ENCODE results near the gene NOP58.
"Not testable (repeated sequence)": the region's sequence is repeated elsewhere in the genome, so short reads cannot be mapped to it uniquely, and the experiment has no call there.

Gene NOP58

GRCh38 chr2:202290316-202290715, 24.8 kb downstream of the NOP58 start:
- in situ Hi-C loops (cut with HindIII; ENCODE audit: low pct_ligation_motif_present, low pct_unique_long_range_greater_than_20kb, low sequenced_read_pairs) = no loop called here
- no peak for DNase-seq

DNA sequence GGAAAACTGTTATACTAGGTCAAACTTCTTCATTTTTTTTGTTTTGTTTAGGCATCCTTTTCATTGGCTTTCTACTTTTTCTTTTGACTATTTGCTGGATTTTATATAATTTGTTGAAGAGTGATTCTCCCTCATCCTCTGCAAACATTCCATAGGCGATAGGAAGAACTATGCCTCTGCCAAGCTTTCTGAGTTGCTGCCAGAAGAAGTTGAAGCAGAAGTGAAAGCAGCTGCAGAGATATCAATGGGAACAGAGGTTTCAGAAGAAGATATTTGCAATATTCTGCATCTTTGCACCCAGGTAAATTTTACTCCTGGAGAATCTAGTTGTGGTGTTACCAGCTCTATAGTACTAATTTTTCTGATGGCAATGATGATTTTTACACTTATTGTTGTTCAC, 25.4 kb downstream of the NOP58 start:
- no peak for DNase-seq
- in situ Hi-C loops (cut with HindIII; ENCODE audit: low pct_ligation_motif_present, low pct_unique_long_range_greater_than_20kb, low sequenced_read_pairs) = no loop called here

DNA sequence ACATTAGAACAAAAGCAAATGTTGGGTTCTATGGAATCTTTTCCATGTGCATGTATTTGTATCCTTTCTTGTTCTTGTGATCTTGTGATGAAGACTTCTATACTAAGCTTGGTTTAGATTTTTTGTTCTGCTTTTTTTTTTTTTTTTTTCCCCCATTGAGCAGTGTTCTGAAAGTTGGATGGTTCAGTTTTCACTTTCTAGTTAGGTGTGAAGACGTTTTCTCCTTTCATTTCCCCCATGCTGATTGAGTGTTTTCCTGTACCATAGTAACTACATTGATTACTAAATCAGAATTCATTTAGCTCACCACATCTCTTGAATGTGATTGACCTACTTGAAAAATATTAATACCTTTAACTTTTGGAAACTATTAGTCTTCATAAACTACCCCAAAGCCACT, 34.1 kb downstream of the NOP58 start:
- DNase-seq = no peak
- in situ Hi-C loops (cut with HindIII; ENCODE audit: low pct_ligation_motif_present, low pct_unique_long_range_greater_than_20kb, low sequenced_read_pairs) = no loop called here

GRCh38 chr2:202306034-202306433, 40.5 kb downstream of the NOP58 start:
- no peak for DNase-seq
- in situ Hi-C loops (cut with HindIII; ENCODE audit: low pct_ligation_motif_present, low pct_unique_long_range_greater_than_20kb, low sequenced_read_pairs) = no loop called here

- in situ Hi-C loops (cut with HindIII; ENCODE audit: low pct_ligation_motif_present, low pct_unique_long_range_greater_than_20kb, low sequenced_read_pairs) = no loop called here
Observed at GRCh38 chr2:202307690-202308089, 42.1 kb downstream of the NOP58 start.

DNA sequence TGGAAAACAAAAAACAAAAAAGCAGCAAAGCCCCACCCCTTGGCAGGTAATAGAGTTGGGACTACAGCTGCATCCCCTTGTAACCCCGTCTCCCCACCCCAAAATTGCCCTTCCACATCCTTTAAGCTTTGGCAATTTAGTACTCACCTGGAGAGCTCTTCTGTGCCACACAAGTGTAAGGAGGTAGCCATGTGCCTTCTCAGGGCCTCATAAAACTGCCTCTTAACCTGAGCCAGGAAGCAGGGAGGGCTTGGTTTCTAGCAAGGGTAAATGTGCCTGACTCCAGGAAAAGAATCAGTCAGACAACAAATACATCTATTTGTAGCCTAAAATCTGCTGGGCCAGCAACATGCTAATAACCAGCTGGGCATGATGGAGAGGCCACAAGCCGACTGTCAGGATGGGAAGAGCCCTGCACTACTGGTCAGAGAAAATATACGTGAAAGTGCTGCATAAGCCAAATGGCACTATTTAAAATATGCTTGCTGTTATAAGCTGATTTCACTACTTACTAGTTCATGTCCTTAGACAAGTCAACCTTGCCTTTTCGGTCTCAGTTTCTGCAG, 46.3 kb downstream of the NOP58 start:
- DNase-seq = no peak
- in situ Hi-C loops (cut with HindIII; ENCODE audit: low pct_ligation_motif_present, low pct_unique_long_range_greater_than_20kb, low sequenced_read_pairs) = no loop called here

More at GRCh38 chr2:202307690-202308089, 42.1 kb downstream of the NOP58 start:
- no peak for DNase-seq

- DNase-seq = no peak
- in situ Hi-C loops (cut with HindIII; ENCODE audit: low pct_ligation_motif_present, low pct_unique_long_range_greater_than_20kb, low sequenced_read_pairs) = no loop called here
Observed at GRCh38 chr2:202314116-202314515, 48.6 kb downstream of the NOP58 start.

DNA sequence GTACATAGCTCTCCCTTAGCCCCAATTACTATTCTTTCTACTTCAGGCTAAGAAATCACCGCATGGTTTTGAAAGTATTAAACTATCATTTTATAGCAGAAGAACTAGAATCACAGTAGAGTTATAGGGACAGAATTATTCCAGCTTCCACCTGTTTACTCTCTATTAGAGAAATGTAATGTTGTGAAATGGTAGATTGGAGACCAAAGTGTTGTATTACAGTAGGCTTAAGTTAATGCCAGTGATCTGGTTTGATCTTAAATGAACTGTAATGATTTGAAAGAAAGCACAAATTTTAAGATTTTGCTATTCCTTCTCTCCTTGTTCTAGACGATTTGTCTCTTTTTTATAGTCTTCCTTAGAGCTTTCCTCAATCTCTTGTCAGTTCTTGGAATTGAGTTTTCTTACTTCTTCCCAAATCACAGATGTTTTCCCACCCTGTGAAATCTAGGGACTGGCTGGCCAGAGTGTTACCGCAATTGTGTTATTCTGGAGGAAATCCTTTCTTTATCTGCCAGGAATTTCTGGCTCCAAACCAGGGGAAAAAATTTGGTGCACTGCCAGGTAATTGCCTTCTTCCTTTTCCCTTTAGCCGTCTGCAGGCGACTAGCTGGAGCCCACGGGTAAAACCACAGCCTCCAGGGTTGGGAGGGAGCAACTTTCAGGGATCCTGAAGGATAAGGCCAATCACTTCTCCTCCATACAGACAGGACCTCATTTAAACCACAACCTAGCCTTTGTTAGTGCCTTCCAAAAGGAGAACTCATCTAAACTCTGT, 51.7 kb downstream of the NOP58 start:
- in situ Hi-C loops (cut with HindIII; ENCODE audit: low pct_ligation_motif_present, low pct_unique_long_range_greater_than_20kb, low sequenced_read_pairs) = no loop called here
- peak; percentile 77 for DNase-seq

- DNase-seq; in situ Hi-C loops (cut with HindIII; ENCODE audit: low pct_ligation_motif_present, low pct_unique_long_range_greater_than_20kb, low sequenced_read_pairs): not testable (repeated sequence)
Observed at GRCh38 chr2:202320362-202320761, 54.8 kb downstream of the NOP58 start.

- DNase-seq = no peak
- in situ Hi-C loops (cut with HindIII; ENCODE audit: low pct_ligation_motif_present, low pct_unique_long_range_greater_than_20kb, low sequenced_read_pairs) = no loop called here
Observed at GRCh38 chr2:202322435-202322834, 56.9 kb downstream of the NOP58 start.

DNA sequence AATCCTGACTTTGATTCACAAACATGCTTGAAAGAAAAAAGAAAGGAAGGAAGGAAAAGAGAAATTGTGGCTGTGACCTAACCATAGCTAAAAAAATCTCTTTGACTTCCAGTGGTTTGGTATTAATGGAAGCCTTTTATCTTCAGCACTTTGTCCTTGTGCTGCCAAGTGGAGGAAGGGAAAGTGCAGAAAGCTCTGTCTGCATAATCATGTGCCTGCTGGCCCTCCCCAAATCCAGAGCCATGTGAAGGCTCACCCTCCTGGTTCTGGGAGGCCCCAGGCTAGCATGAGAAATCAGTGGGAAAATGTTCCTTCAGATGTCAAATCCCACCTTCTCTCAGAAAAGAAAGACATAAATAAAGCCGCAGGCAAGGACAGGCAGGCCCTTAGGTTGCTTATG, 62.3 kb downstream of the NOP58 start:
- DNase-seq = no peak

GRCh38 chr2:202335791-202336467, 70.4 kb downstream of the NOP58 start:
- DNase-seq = no peak
- in situ Hi-C loops (cut with HindIII; ENCODE audit: low pct_ligation_motif_present, low pct_unique_long_range_greater_than_20kb, low sequenced_read_pairs) = no loop called here

More for the DNA sequence above, 62.3 kb downstream of the NOP58 start:
- in situ Hi-C loops (cut with HindIII; ENCODE audit: low pct_ligation_motif_present, low pct_unique_long_range_greater_than_20kb, low sequenced_read_pairs) = no loop called here

- in situ Hi-C loops (cut with HindIII; ENCODE audit: low pct_ligation_motif_present, low pct_unique_long_range_greater_than_20kb, low sequenced_read_pairs) = no loop called here
- no peak for DNase-seq
Observed at GRCh38 chr2:202337151-202337550, 71.6 kb downstream of the NOP58 start.

GRCh38 chr2:202337706-202338346, 72.3 kb downstream of the NOP58 start:
- in situ Hi-C loops (cut with HindIII; ENCODE audit: low pct_ligation_motif_present, low pct_unique_long_range_greater_than_20kb, low sequenced_read_pairs) = no loop called here
- no peak for DNase-seq

- in situ Hi-C loops (cut with HindIII; ENCODE audit: low pct_ligation_motif_present, low pct_unique_long_range_greater_than_20kb, low sequenced_read_pairs) = no loop called here
- DNase-seq = no peak
Observed at GRCh38 chr2:202339071-202339870, 73.7 kb downstream of the NOP58 start.

DNA sequence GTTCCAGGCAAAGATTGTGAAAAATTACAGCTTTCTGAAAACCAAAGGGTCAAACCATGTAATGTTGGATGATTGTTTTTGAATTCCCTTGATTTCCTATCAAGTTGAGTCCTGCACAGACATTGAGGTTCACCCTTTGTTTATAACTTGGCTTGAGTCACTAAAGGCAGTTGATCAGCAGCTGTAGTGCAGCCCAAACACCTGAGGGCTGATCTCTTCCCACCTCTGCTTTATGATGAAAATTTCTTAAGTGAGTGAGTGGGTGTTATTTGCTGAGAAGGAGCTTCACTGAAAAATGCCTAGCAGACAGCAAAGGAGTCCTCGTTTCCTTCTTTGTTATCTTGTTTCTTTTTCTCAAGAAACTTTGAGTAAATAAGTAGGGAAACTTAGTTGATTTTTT, 78.6 kb downstream of the NOP58 start:
- no peak for DNase-seq
- in situ Hi-C loops (cut with HindIII; ENCODE audit: low pct_ligation_motif_present, low pct_unique_long_range_greater_than_20kb, low sequenced_read_pairs) = no loop called here

DNA sequence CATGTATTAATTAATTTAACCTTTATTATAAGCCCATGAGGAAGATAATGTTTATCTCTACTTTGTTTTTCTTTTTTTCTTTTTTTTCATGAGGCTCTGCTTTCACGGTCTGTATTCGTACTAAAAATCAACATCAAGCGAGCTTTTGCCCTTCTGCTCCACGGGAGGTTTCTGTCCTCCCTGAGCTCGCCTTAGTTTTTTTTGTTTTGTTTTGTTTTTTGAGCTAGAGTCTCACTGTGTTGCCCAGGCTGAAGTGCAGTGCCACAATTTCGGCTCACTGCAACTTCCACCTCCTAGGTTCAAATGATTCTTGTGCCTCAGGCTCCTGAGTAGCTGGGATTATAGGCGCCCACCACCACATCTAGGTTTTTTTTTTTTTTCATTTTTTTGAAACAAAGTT, 80.6 kb downstream of the NOP58 start:
- in situ Hi-C loops (cut with HindIII; ENCODE audit: low pct_ligation_motif_present, low pct_unique_long_range_greater_than_20kb, low sequenced_read_pairs) = no loop called here
- DNase-seq = no peak
